ENCODE data around the gene DIAPH1.

Gene DIAPH1
- total RNA-seq = 194 to 224 reads per million in 2 donors

GRCh38 chr5:141618804-141619554, at the start of gene DIAPH1:
DIAPH1 (minus strand) TSS chr5:141619000; CDS start chr5:141618914, 86 bp downstream.
- peak; percentile 97 for DNase-seq

GRCh38 chr5:141665995-141666940, 47.5 kb upstream of the DIAPH1 start:
- no peak for DNase-seq

GRCh38 chr5:141664733-141665461, 46.1 kb upstream of the DIAPH1 start:
- no peak for DNase-seq

- no peak for DNase-seq
Observed at GRCh38 chr5:141663506-141663905, 44.7 kb upstream of the DIAPH1 start.

- no peak for DNase-seq
Observed at GRCh38 chr5:141662028-141662427, 43.2 kb upstream of the DIAPH1 start.

GRCh38 chr5:141657937-141658545, 39.2 kb upstream of the DIAPH1 start:
- no peak for DNase-seq

GRCh38 chr5:141657404-141657803, 38.6 kb upstream of the DIAPH1 start:
- DNase-seq = no peak

- no peak for DNase-seq
Observed at GRCh38 chr5:141656396-141656795, 37.6 kb upstream of the DIAPH1 start.

- no peak for DNase-seq
Observed at GRCh38 chr5:141655020-141655419, 36.2 kb upstream of the DIAPH1 start.

- no peak for DNase-seq
Observed at GRCh38 chr5:141654298-141654697, 35.5 kb upstream of the DIAPH1 start.

- DNase-seq = no peak
Observed at GRCh38 chr5:141651728-141652105, 32.9 kb upstream of the DIAPH1 start.

GRCh38 chr5:141650851-141651727, 32.3 kb upstream of the DIAPH1 start, which contains the start of gene FCHSD1:
FCHSD1 (minus strand) TSS chr5:141651418; CDS start chr5:141651368, 50 bp downstream.
- DNase-seq = peak; percentile 72

GRCh38 chr5:141649972-141650371, 31.2 kb upstream of the DIAPH1 start:
- no peak for DNase-seq

- no peak for DNase-seq
Observed at GRCh38 chr5:141649056-141649688, 30.4 kb upstream of the DIAPH1 start.

GRCh38 chr5:141647851-141648250, 29.1 kb upstream of the DIAPH1 start:
- no peak for DNase-seq

- DNase-seq = no peak
Observed at GRCh38 chr5:141647242-141647641, 28.4 kb upstream of the DIAPH1 start.

GRCh38 chr5:141646026-141646425, 27.2 kb upstream of the DIAPH1 start:
- no peak for DNase-seq

- DNase-seq = no peak
Observed at GRCh38 chr5:141641634-141642267, 23.0 kb upstream of the DIAPH1 start.

- no peak for DNase-seq
Observed at GRCh38 chr5:141640698-141641097, 21.9 kb upstream of the DIAPH1 start.

GRCh38 chr5:141640051-141640415, 21.2 kb upstream of the DIAPH1 start:
- no peak for DNase-seq

Data from activated gamma-delta T cell (primary cell).